H9 (cell line): Measurements from ENCODE around the gene GALC. TPM values are rescaled to one million over a fixed set of nuclear protein-coding genes. Genes with fewer than 3 reads are reported as not detected.

Experiments
- DNase-seq: peaks from one replicate; pipeline ENCODE4 v3.0.0-alpha.2; 2017
- H2AFZ ChIP-seq: one replicate; pipeline ENCODE4 v1.6.1; 2013; ENCODE audit warnings: mild to moderate bottlenecking, low read length, control low read depth, moderate library complexity
- H2AK5ac ChIP-seq: 2 replicates; pipeline ENCODE4 v1.6.1; 2013; ENCODE audit warnings: low read length, control low read depth, mixed read lengths; ENCODE audit not compliant: insufficient read length
- H2BK120ac ChIP-seq: one replicate; pipeline ENCODE4 v1.6.1; 2013; ENCODE audit warnings: low read depth, mild to moderate bottlenecking, low read length, control low read depth, inconsistent platforms; ENCODE audit not compliant: poor library complexity, severe bottlenecking
- H2BK12ac ChIP-seq: 2 replicates; pipeline ENCODE4 v1.6.1; 2013; ENCODE audit warnings: low read length, control low read depth, mixed read lengths, low read depth; ENCODE audit not compliant: insufficient read length
- H2BK15ac ChIP-seq: 2 replicates; pipeline ENCODE4 v1.6.1; 2013; ENCODE audit warnings: low read depth, low read length, control low read depth
- H2BK20ac ChIP-seq: one replicate; pipeline ENCODE4 v1.6.1; 2013; ENCODE audit warnings: low read depth, mild to moderate bottlenecking, low read length, control low read depth, inconsistent platforms; ENCODE audit not compliant: poor library complexity, severe bottlenecking
- H2BK5ac ChIP-seq: 2 replicates; pipeline ENCODE4 v1.6.1; 2013; ENCODE audit warnings: low read length, control low read depth, mixed read lengths; ENCODE audit not compliant: insufficient read length
- H3K14ac ChIP-seq: 2 replicates; pipeline ENCODE4 v1.6.1; 2013; ENCODE audit warnings: low read length, control low read depth; ENCODE audit not compliant: insufficient read depth
- H3K18ac ChIP-seq: 2 replicates; pipeline ENCODE4 v1.6.1; 2013; ENCODE audit warnings: low read depth, mild to moderate bottlenecking, mixed read lengths, low read length, control low read depth; ENCODE audit not compliant: insufficient read length
- H3K23ac ChIP-seq: 2 replicates; pipeline ENCODE4 v1.6.1; 2013; ENCODE audit warnings: low read length, control low read depth, mixed read lengths, low read depth; ENCODE audit not compliant: insufficient read length
- H3K23me2 ChIP-seq: 2 replicates; pipeline ENCODE4 v1.6.1; 2013; ENCODE audit warnings: low read depth, mild to moderate bottlenecking, mixed read lengths, low read length, control low read depth; ENCODE audit not compliant: insufficient read length, poor library complexity, severe bottlenecking
- H3K27ac ChIP-seq: 2 replicates; pipeline ENCODE4 v1.5.1; 2013; ENCODE audit warnings: low read length, control low read depth, mixed read lengths, low read depth; ENCODE audit not compliant: insufficient read length
- H3K27me3 ChIP-seq: 2 replicates; pipeline ENCODE4 v1.6.1; 2013; ENCODE audit warnings: low read length, control low read depth, inconsistent platforms; ENCODE audit not compliant: insufficient read depth
- H3K4ac ChIP-seq: 2 replicates; pipeline ENCODE4 v1.6.1; 2013; ENCODE audit warnings: low read depth, mild to moderate bottlenecking, control low read depth, inconsistent platforms, low read length, moderate library complexity
- H3K4me1 ChIP-seq: 2 replicates; pipeline ENCODE4 v1.6.1; 2013; ENCODE audit warnings: low read length, control low read depth, inconsistent platforms; ENCODE audit not compliant: insufficient read depth
- H3K4me2 ChIP-seq: 2 replicates; pipeline ENCODE4 v1.6.1; 2013; ENCODE audit warnings: low read length, control low read depth, mixed read lengths; ENCODE audit not compliant: insufficient read length, insufficient read depth
- H3K56ac ChIP-seq: 2 replicates; pipeline ENCODE4 v1.6.1; 2013; ENCODE audit warnings: low read depth, mild to moderate bottlenecking, mixed read lengths, low read length, control low read depth; ENCODE audit not compliant: insufficient read length
- H3K79me1 ChIP-seq: 2 replicates; pipeline ENCODE4 v1.6.1; 2013; ENCODE audit warnings: low read depth, mild to moderate bottlenecking, moderate library complexity, low read length, control low read depth, inconsistent platforms; ENCODE audit not compliant: insufficient read depth, poor library complexity, severe bottlenecking
- H3K79me2 ChIP-seq: 2 replicates; pipeline ENCODE4 v1.6.1; 2013; ENCODE audit warnings: low read length, control low read depth, inconsistent platforms; ENCODE audit not compliant: insufficient read depth
- H3K9ac ChIP-seq: 2 replicates; pipeline ENCODE4 v1.6.1; 2013; ENCODE audit warnings: low read length, control low read depth, mixed read lengths; ENCODE audit not compliant: insufficient read length; ENCODE audit errors: extremely low read depth
- H3K9me3 ChIP-seq: one replicate; pipeline ENCODE4 v1.6.1; 2013; ENCODE audit warnings: low read depth, low read length, inconsistent platforms; ENCODE audit not compliant: control insufficient read depth
- H3T11ph ChIP-seq: one replicate; pipeline ENCODE4 v1.6.1; 2013; ENCODE audit warnings: mild to moderate bottlenecking, low read length, control low read depth, inconsistent platforms
- H4K20me1 ChIP-seq: one replicate; pipeline ENCODE4 v1.6.1; 2013; ENCODE audit not compliant: control insufficient read depth, insufficient read length, insufficient read depth
- H4K5ac ChIP-seq: 2 replicates; pipeline ENCODE4 v1.6.1; 2013; ENCODE audit warnings: low read depth, mild to moderate bottlenecking, mixed read lengths, low read length, control low read depth; ENCODE audit not compliant: insufficient read length
- H4K8ac ChIP-seq: replicated peaks from 2 replicates; pipeline ENCODE4 v1.6.1; 2013; ENCODE audit warnings: low read length, control low read depth, mixed read lengths, low read depth; ENCODE audit not compliant: insufficient read length
- H4K91ac ChIP-seq: 2 replicates; pipeline ENCODE4 v1.6.1; 2013; ENCODE audit warnings: low read depth, mild to moderate bottlenecking, moderate library complexity, mixed read lengths, low read length, control low read depth; ENCODE audit not compliant: insufficient read length
- H3K27ac Mint-ChIP-seq, 3 experiments: 2 replicates in 2 of 3; 3 replicates in 1 of 3; pipeline ENCODE4 v1.8.0; 2020 to 2021; ENCODE audit warnings: mixed read lengths in 3 of 3, mild to moderate bottlenecking in 1 of 3, moderate library complexity in 1 of 3
- H3K27me3 Mint-ChIP-seq: 2 replicates; pipeline ENCODE4 v1.8.0; 2021; ENCODE audit warnings: low read depth, mild to moderate bottlenecking, moderate library complexity, mixed read lengths
- H3K36me3 Mint-ChIP-seq, 3 experiments: 2 replicates in 2 of 3; 3 replicates in 1 of 3; pipeline ENCODE4 v1.8.0; 2020 to 2021; ENCODE audit warnings: low read depth in 3 of 3, mixed read lengths in 3 of 3; ENCODE audit not compliant: insufficient read depth in 1 of 3
- H3K4me1 Mint-ChIP-seq, 2 experiments: 2 replicates each; pipeline ENCODE4 v1.8.0; 2020; ENCODE audit warnings: mixed read lengths in 2 of 2
- H3K4me3 Mint-ChIP-seq, 2 experiments: 2 replicates in 1 of 2; 3 replicates in 1 of 2; pipeline ENCODE4 v1.8.0; 2020 to 2021; ENCODE audit warnings: mild to moderate bottlenecking in 2 of 2, mixed read lengths in 2 of 2, moderate library complexity in 1 of 2
- H3K9me3 Mint-ChIP-seq, 2 experiments: 2 replicates in 1 of 2; 3 replicates in 1 of 2; pipeline ENCODE4 v1.8.0; 2020; ENCODE audit warnings: mild to moderate bottlenecking in 2 of 2, mixed read lengths in 2 of 2, moderate library complexity in 1 of 2
- CTCF ChIP-seq: fragments of 200-600 bp; sonication (generic); conservative IDR thresholded peaks from 3 replicates; pipeline ENCODE4 v1.8.0; 2021; ENCODE audit warnings: antibody characterized with exemption, mild to moderate bottlenecking
- total RNA-seq: library from RNA; stranded (reverse); gene quantifications from 2 replicates; pipeline ENCODE4 v1.2.1, GENCODE V29; 2021

Gene GALC
- total RNA-seq, 1 experiment from 2014 or later, result 12.4 TPM

GRCh38 chr14:87975636-87976035 is 17.3 kb downstream of the GALC start:
- H4K5ac ChIP-seq, result no peak overlapping the region
- TF ChIP-seq CTCF, result no peak
- no peak overlapping the region for H3K56ac ChIP-seq
- H2BK12ac ChIP-seq, result no peak overlapping the region
- H4K20me1 ChIP-seq, result no peaks in the 10 kb centered on the region
- Mint-ChIP-seq H3K36me3 (peaks cover 2 to 5% (median 4%) of the 10 kb centered on the region in 3 experiments; a peak in 5 of 7 replicates), H3K27me3 (no peaks in the 10 kb centered on the region), H3K4me1 (no peaks in the 10 kb centered on the region), H3K27ac (no peak overlapping the region), H3K9me3 (peaks cover 0 to 3% of the 10 kb centered on the region in 2 experiments; a peak in 1 of 5 replicates), H3K4me3 (no peak overlapping the region)
- no peaks in the 10 kb centered on the region for H3K79me2 ChIP-seq
- H3K4me2 ChIP-seq, result no peak overlapping the region
- H3K27me3 ChIP-seq, result no peaks in the 10 kb centered on the region
- no peak overlapping the region for H3T11ph ChIP-seq
- no peak overlapping the region for H2BK20ac ChIP-seq
- H3K18ac ChIP-seq, result no peak overlapping the region
- no peaks in the 10 kb centered on the region for H3K79me1 ChIP-seq
- H4K91ac ChIP-seq, result no peak overlapping the region
- no peak overlapping the region for H2BK15ac ChIP-seq
- H2BK5ac ChIP-seq, result no peak overlapping the region
- no peak overlapping the region for H3K23ac ChIP-seq
- no peaks in the 10 kb centered on the region for H3K4me1 ChIP-seq
- no peak overlapping the region for H4K8ac ChIP-seq
- no peaks in the 10 kb centered on the region for H3K9me3 ChIP-seq
- no peak overlapping the region for H2AK5ac ChIP-seq
- no peak for DNase-seq
- no peaks in the 10 kb centered on the region for H3K23me2 ChIP-seq
- H3K27ac ChIP-seq, result no peak overlapping the region
- no peak overlapping the region for H2BK120ac ChIP-seq
- H3K14ac ChIP-seq, result no peak overlapping the region
- no peak overlapping the region for H3K9ac ChIP-seq
- H3K4ac ChIP-seq, result no peak overlapping the region
- H2AFZ ChIP-seq, result no peak overlapping the region
